NCI-H1417 (cell line): Measurements from ENCODE around the gene BCL10.
"Not testable (repeated sequence)": the region's sequence is repeated elsewhere in the genome, so short reads cannot be mapped to it uniquely, and the experiment has no call there.

ENCODE experiments used
- DNase-seq, 3 experiments: peaks; one replicate each; lab custom pipeline; 2025; lab: John Stamatoyannopoulos, UW

Gene BCL10

GRCh38 chr1:85267313-85267712 is 9.1 kb downstream of the BCL10 start:
- DNase-seq: no peak

GRCh38 chr1:85264150-85264549 is 12.3 kb downstream of the BCL10 start:
- no peak for DNase-seq

DNA sequence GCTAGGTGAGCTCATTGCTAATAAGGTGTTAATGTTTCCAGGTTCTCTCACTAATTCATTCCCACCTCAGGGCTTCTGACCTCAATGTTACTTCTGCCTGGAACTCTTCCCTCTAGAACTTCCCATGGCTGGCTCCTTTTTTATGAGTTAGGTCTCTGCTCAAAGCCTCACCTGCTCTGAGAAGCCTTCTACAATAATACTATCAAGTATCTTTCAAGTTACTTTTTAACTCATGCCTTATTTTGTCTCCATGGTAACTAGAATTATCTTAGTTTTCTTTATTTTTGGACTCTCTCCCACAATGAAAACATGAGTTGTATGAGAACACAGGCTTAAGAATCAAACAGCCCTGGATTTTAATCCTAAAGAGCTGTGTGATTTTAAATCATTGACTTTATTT is 13.4 kb downstream of the BCL10 start:
- no peak for DNase-seq

- DNase-seq: no peak
These were observed 16.5 kb downstream of the BCL10 start for GRCh38 chr1:85259912-85260274.

DNA sequence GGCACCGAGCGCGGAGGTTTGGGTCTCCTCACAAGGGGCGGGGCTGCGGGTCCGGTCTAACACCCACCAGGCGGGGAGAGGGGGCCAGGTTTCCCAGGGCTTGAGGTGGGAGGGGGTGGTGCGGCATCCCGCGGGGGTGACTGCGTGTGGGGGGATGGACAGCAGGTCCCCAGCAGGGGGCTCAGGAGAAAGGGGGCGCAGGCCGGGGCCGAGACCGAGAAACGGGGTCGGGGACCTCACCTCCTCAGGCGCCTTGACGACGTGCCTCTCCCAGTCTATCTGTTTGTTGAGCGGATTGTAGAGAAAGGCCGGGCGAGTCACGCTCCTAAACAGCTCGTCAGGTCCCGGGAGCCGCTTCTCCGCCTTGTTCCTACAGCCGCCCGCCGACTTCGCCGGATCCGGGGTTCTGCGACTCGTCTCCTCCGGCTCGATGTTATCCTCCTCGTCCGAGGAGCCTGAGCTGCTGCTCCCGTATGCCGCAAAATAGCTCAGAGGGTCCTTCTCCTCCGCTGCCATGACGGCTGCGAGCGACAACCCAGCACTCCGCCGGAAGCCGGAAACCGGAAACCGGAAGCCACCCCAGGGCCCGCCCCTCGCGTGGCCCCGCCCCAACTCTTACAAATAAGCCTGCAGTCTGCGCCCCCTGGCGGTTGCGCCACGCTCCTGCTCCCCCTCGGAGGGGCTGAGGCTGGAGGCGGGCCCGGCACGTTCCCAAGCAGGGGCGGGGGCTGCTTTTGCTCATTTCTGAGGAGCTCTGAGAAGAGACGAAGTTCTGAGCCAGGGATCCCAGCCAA is 17.1 kb downstream of the BCL10 start, which contains the start of gene C1orf52:
Gene C1orf52 (minus strand): TSS at position 545 of the 794 bp plus-strand sequence. CDS start 29 bp downstream, at position 516.
- DNase-seq: peak; percentile 90 to 95 (median 94)

GRCh38 chr1:85258536-85259117 is 17.8 kb downstream of the BCL10 start:
- DNase-seq: peak in 1 of 3 experiments; percentile 31

GRCh38 chr1:85249042-85249441 is 27.4 kb downstream of the BCL10 start:
- DNase-seq: not testable (repeated sequence)

DNA sequence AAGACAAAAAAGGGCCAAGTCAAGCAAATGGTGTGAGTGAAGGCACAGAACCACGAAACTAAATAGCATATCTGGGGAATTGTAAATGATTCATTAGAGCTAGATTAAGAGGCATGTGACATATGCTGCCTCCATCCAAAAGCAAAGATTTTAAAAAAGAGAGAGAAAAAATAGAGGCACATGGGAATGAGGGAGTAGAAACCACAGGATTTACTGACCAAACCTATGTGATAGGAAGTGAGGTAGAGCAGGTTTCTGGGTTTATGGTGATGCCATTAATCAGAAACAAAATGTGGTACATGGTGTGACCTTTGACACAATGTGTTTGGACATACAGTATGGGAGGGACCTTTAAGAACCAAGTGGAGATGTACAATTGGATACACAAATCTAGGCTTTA is 30.5 kb downstream of the BCL10 start:
- no peak for DNase-seq

DNA sequence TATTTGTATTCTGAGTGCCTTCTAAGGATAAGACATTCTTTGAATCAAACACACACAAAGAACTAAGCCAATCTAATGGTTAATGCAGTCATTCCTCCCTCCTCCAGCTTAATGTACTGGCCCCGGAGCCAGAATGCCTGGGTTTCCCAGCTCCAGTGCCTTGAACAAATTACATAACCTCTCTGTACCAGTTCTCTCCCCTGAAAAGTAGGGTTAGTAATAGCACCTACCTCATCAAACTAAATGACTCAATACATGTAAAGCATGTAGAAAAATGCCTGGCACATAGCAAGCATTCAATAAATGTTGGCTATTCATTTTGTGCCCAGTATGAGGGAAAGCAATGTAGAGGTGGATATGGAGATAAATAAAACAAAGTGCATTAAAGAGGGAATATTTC is 31.0 kb downstream of the BCL10 start:
- DNase-seq: no peak

DNA sequence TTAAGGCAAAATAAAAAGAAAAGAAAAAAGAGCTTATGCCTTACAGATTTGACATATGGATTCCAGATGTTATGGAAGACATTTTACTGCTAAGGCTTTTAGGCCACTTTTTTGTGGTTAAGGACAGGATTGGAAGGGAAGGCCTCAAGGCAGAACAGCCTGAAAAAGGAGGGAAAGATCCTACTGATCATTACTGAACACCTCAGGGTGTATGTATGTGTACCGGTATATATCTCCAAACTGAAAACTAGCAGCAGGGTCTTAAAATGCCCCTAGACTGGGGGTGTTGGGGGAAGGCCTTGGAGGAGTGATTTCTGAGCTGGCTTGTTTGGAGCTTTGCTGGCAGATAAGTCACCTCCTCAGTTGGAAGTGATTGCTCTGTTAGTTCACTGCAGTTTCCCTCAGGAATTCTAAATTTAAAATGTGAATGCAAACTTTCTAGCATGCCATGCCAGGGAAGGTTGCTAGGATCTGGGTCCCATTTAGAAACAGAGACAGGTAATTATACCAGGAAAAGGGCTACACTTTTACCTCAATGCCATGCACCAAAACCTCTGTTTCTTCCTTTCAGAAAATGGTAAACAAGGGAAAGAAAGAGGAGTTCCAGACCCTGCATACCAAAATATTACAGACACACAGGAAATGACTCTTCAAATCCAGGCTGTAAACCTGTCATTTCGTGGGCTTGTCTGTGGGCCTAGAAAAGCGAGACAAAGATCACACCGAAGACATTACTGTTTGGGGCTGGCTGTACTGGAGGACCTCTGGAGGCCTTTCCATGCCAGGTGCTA is 32.0 kb downstream of the BCL10 start:
- peak in 2 of 3 experiments; percentile 25 to 32 for DNase-seq

- peak in 1 of 3 experiments; percentile 35 for DNase-seq
These were observed 33.1 kb downstream of the BCL10 start for GRCh38 chr1:85243372-85243771.

- no peak for DNase-seq
These were observed 35.8 kb downstream of the BCL10 start for GRCh38 chr1:85240643-85241042.

GRCh38 chr1:85240174-85240601 is 36.2 kb downstream of the BCL10 start:
- DNase-seq: peak; percentile 19 to 60 (median 51)

- no peak for DNase-seq
These were observed 38.8 kb downstream of the BCL10 start for GRCh38 chr1:85237613-85238012.

DNA sequence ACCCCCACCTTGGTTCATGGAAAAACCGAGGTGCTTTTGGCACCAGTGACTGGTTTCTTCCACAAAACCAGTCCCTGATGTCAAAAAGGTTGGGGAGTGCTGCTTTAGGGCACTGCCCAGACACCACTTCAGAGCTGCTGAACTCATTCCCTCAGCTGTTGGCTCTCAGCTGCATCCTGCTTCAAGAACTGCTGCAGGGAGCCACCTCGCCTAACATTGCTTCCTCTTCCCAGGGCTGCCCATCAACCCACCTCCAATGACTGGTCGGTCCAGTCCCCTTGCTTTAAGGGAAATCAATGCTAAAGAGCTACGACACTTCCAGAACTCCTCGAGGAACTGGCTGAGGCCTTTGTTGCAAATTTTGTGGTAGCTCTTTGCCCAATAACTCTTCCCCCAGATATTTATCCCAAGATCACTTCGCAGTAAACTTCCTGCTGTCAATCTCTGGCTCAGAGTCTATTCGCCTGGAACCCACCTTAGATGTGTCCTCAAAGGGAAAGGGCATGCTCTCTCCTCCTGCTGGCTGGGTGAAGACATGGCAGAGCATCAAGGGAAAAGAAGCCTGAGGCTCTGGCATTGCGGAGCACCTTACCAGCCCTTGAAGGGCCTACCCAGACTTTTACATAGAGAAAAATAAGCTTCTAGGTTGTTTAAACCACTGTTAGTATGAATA is 46.0 kb downstream of the BCL10 start:
- DNase-seq: peak in 2 of 3 experiments; percentile 40 to 59

GRCh38 chr1:85229574-85230097 is 46.8 kb downstream of the BCL10 start:
- DNase-seq: peak; percentile 63 to 94 (median 82)

- DNase-seq: no peak
These were observed 47.5 kb downstream of the BCL10 start for GRCh38 chr1:85228972-85229371.

DNA sequence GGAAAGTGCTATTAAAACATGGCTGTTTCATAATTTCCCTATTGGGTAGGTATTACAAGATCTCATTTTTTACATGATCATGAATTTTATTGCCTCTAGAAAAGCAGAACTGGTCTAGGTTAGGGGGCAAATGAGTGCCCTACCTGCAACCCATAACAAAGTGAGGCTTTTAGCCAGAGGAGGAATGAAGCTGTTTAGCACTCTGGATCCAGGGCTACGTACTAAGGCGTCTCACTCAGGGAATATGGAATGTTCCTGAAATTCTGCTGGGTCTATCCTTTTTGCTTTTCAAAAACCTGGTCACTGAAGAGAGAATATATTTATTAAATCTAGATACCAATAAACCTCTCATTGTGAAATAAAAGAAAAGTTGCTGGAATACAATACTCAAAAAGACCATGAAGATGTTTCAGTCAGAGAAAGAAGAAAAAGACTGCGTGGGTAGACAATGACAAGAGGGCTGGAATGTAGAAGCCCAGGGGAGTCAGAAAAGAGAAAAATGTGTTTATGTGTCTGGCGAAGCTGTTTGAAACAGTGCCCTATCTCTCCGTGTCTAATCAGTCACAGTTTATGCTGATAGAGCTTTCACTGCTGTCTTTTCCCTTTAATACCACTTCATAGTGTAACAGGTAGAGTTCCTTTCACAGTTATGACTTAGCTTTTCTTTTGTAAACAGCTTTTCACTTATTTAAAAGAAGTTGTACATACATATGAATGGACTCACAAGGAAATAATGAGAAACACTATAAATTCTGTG is 50.6 kb downstream of the BCL10 start:
- DNase-seq: peak in 1 of 3 experiments; percentile 46

GRCh38 chr1:85224734-85225623 is 51.5 kb downstream of the BCL10 start:
- peak; percentile 81 to 95 (median 86) for DNase-seq

DNA sequence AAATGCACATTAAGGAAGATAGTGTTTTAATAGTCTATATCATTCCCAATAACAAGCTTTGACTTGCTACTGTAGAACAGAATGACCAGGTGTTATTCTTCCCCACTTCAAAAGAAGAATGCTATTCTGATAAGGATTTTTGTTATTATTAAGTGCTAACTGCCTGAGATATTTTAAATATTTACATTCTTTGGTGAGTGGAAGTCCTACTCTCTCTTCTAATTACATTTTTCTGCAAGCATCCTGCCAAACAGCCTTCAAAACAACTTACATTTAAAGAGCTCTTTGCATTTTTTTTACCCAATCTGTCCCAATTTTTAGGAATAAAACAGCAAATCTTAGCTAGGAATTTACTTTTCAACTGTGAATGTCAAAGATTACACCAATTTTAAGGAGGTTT is 52.1 kb downstream of the BCL10 start:
- DNase-seq: no peak
